Measurements from ENCODE around the gene NFYA. TPM values are rescaled to one million over a fixed set of nuclear protein-coding genes. Genes with fewer than 3 reads are reported as not detected.

The NFYA gene
- total RNA-seq, 1 donor from 2014 or later: 47.9 TPM

GRCh38 chr6:41051873-41052272 lies 20.9 kb upstream of the NFYA start:
- Histone ChIP-seq H2AFZ (replicated peaks) (no peak overlapping the region), H3K4me3 (no peak overlapping the region), H3K9ac (no peak overlapping the region), H4K20me1 (ENCODE audit: low read depth) (no peaks in the 10 kb centered on the region), H3K79me2 (ENCODE audit: low read depth) (no peaks in the 10 kb centered on the region), H3K4me2 (no peak overlapping the region), H3F3A (ENCODE audit: low read depth) (no peaks in the 10 kb centered on the region), H3K27ac (no peak overlapping the region), H3K36me3 (no peaks in the 10 kb centered on the region), H3K9me3 (ENCODE audit: low read depth) (no peaks in the 10 kb centered on the region), H3K27me3 (no peaks in the 10 kb centered on the region), H3K4me1 (peaks cover 15% of the 10 kb centered on the region)
- peaks cover 3% of the 10 kb centered on the region for H3K27me3 Mint-ChIP-seq (ENCODE audit: insufficient read depth, low read depth)
- no peak overlapping the region for H3K4me3 Mint-ChIP-seq
- peak overlapping the region; percentile 5 for H3K27ac Mint-ChIP-seq
- DNase-seq (ENCODE audit: low spot score): no peak
- H3K4me1 Mint-ChIP-seq: peaks cover 11% of the 10 kb centered on the region
- TF ChIP-seq EZH2phosphoT487 (IDR thresholded peaks at IDR 0.05): no peak
- no peak for TF ChIP-seq CTCF (IDR thresholded peaks at IDR 0.05)
- no peak for TF ChIP-seq EZH2 (IDR thresholded peaks at IDR 0.05)
- H3K36me3 Mint-ChIP-seq: peaks cover 1% of the 10 kb centered on the region
- no peaks in the 10 kb centered on the region for H3K9me3 Mint-ChIP-seq

GRCh38 chr6:41053041-41053440 lies 19.7 kb upstream of the NFYA start, which contains the start of gene APOBEC2:
Gene APOBEC2, plus strand, starts transcription at chr6:41053202. Its CDS starts 146 bp downstream, at chr6:41053348.
- Histone ChIP-seq H3K4me2 (no peak within 1 kb of the TSS), H2AFZ (replicated peaks) (no peak within 1 kb of the TSS), H3K36me3 (no peaks in the 10 kb centered on the region), H3F3A (ENCODE audit: low read depth) (no peaks in the 10 kb centered on the region), H3K79me2 (ENCODE audit: low read depth) (no peaks in the 10 kb centered on the region), H3K27ac (no peak within 1 kb of the TSS), H3K9ac (no peak within 1 kb of the TSS), H3K4me3 (no peak within 1 kb of the TSS), H4K20me1 (ENCODE audit: low read depth) (no peaks in the 10 kb centered on the region), H3K9me3 (ENCODE audit: low read depth) (no peaks in the 10 kb centered on the region), H3K27me3 (no peaks in the 10 kb centered on the region), H3K4me1 (peaks cover 15% of the 10 kb centered on the region)
- Mint-ChIP-seq H3K27me3 (ENCODE audit: insufficient read depth, low read depth) (peaks cover 2% of the 10 kb centered on the region), H3K27ac (peak within 1 kb of the TSS; percentile 5), H3K9me3 (no peaks in the 10 kb centered on the region), H3K4me3 (no peak within 1 kb of the TSS), H3K4me1 (peaks cover 11% of the 10 kb centered on the region), H3K36me3 (peaks cover 1% of the 10 kb centered on the region)
- DNase-seq (ENCODE audit: low spot score): peak; percentile 17
- no peak for TF ChIP-seq EZH2phosphoT487 (IDR thresholded peaks at IDR 0.05)
- no peak for TF ChIP-seq EZH2 (IDR thresholded peaks at IDR 0.05)
- no peak for TF ChIP-seq CTCF (IDR thresholded peaks at IDR 0.05)

- Histone ChIP-seq H3K27me3 (no peaks in the 10 kb centered on the region), H2AFZ (replicated peaks) (no peak overlapping the region), H3K27ac (no peak overlapping the region), H3F3A (ENCODE audit: low read depth) (no peaks in the 10 kb centered on the region), H3K9ac (no peak overlapping the region), H3K9me3 (ENCODE audit: low read depth) (no peaks in the 10 kb centered on the region), H3K4me1 (peaks cover 14% of the 10 kb centered on the region), H4K20me1 (ENCODE audit: low read depth) (no peaks in the 10 kb centered on the region), H3K4me2 (no peak overlapping the region), H3K36me3 (no peaks in the 10 kb centered on the region), H3K79me2 (ENCODE audit: low read depth) (no peaks in the 10 kb centered on the region), H3K4me3 (no peak overlapping the region)
- TF ChIP-seq EZH2 (IDR thresholded peaks at IDR 0.05) (no peak), CTCF (IDR thresholded peaks at IDR 0.05) (no peak), EZH2phosphoT487 (IDR thresholded peaks at IDR 0.05) (no peak)
- H3K4me3 Mint-ChIP-seq: no peak overlapping the region
- no peak for DNase-seq (ENCODE audit: low spot score)
- H3K36me3 Mint-ChIP-seq: peaks cover 5% of the 10 kb centered on the region
- no peak overlapping the region for H3K27ac Mint-ChIP-seq
- H3K4me1 Mint-ChIP-seq: peaks cover 8% of the 10 kb centered on the region
- H3K9me3 Mint-ChIP-seq: no peaks in the 10 kb centered on the region
- peaks cover 2% of the 10 kb centered on the region for H3K27me3 Mint-ChIP-seq (ENCODE audit: insufficient read depth, low read depth)
Measured at GRCh38 chr6:41054511-41054910, 18.3 kb upstream of the NFYA start.
